SK-N-MC (cell line): ENCODE measurements around the gene ACOT9.

ENCODE experiments used
- EZH2 ChIP-seq: fragments of 200-600 bp; sonication (generic); IDR thresholded peaks from one replicate; pipeline ENCODE4 v1.6.1; 2017; ENCODE audit warnings: antibody characterized with exemption
- FOXP2 ChIP-seq: optimal IDR thresholded peaks from 2 replicates; pipeline ENCODE3; 2011; ENCODE audit warnings: mild to moderate bottlenecking, moderate library complexity; ENCODE audit not compliant: insufficient read depth; ENCODE audit errors: extremely low read length, control extremely low read depth

DNA sequence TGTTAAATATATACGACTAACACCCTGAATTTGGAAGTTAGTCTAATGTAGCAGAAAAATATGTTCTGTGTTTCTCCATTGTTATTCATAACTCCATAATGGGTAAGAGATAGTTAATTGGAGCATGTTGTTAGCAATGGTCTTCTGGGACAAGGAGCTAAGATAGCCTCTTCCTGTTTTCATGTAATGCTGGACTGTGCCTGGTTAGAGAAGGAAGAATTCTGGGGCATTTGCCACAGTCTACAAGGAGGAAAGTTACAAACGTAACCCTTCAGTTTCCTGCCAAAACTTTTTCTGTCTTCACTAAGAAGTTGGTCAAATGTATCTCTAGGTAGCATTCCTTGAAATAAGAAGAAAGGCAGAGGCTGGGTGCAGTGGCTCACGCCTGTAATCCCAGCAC lies 70.0 kb downstream of the ACOT9 start:
- TF ChIP-seq EZH2 (no peak), FOXP2 (no peak)
